SU-DHL-6 (cell line): ENCODE measurements around the gene FAAP100.

Experiments
- H2AFZ ChIP-seq: fragments of 200-600 bp; sonication (generic); 2 replicates; pipeline ENCODE4 v1.6.1; 2014; ENCODE audit warnings: low read depth, mild to moderate bottlenecking, moderate library complexity, mixed read lengths, antibody characterized with exemption, low read length; ENCODE audit not compliant: severe bottlenecking
- H3F3A ChIP-seq: fragments of 200-600 bp; shearing (Covaris generic); 2 replicates; pipeline ENCODE4 v1.6.0; 2016; ENCODE audit warnings: antibody characterized with exemption, mild to moderate bottlenecking; ENCODE audit not compliant: insufficient read depth
- H3K27ac ChIP-seq: fragments of 200-600 bp; sonication (generic); 2 replicates; pipeline ENCODE4 v1.5.1; 2016; ENCODE audit warnings: low read depth, mild to moderate bottlenecking, low read length, moderate library complexity, mixed read lengths
- H3K27me3 ChIP-seq: fragments of 200-600 bp; sonication (generic), shearing (Covaris generic); 2 replicates; pipeline ENCODE4 v1.6.0; 2014; ENCODE audit warnings: mild to moderate bottlenecking, low read length
- H3K36me3 ChIP-seq: fragments of 200-600 bp; sonication (generic); 2 replicates; pipeline ENCODE4 v1.6.1; 2014; ENCODE audit warnings: mild to moderate bottlenecking, low read length, mixed read lengths
- H3K4me2 ChIP-seq: fragments of 300-600, 200-600 bp; shearing (Covaris generic), sonication (generic); 2 replicates; pipeline ENCODE4 v1.6.0; 2014; ENCODE audit warnings: low read length, low read depth, mild to moderate bottlenecking; ENCODE audit not compliant: poor library complexity, severe bottlenecking
- H3K4me3 ChIP-seq: fragments of 200-600 bp; sonication (generic); 2 replicates; pipeline ENCODE4 v1.5.1; 2014; ENCODE audit warnings: antibody characterized with exemption, low read length, mild to moderate bottlenecking, mixed read lengths; ENCODE audit not compliant: insufficient read depth, poor library complexity, severe bottlenecking
- H3K79me2 ChIP-seq: fragments of 200-600 bp; sonication (generic); 2 replicates; pipeline ENCODE4 v1.6.1; 2014; ENCODE audit warnings: mild to moderate bottlenecking, low read length, moderate library complexity; ENCODE audit not compliant: insufficient read depth
- H3K9ac ChIP-seq: fragments of 200-600 bp; sonication (generic); 2 replicates; pipeline ENCODE4 v1.7.0; 2014; ENCODE audit warnings: mild to moderate bottlenecking, low read length
- H3K9me2 ChIP-seq: fragments of 200-600 bp; sonication (generic); replicated peaks from 2 replicates; pipeline ENCODE4 v1.6.1; 2014; ENCODE audit warnings: low read length; ENCODE audit not compliant: insufficient read depth
- H3K9me3 ChIP-seq: fragments of 200-600 bp; sonication (generic); 2 replicates; pipeline ENCODE4 v1.6.1; 2014; ENCODE audit warnings: low read length, mixed read lengths; ENCODE audit not compliant: insufficient read depth
- H4K20me1 ChIP-seq: fragments of 200-600 bp; sonication (generic); 2 replicates; pipeline ENCODE4 v1.6.1; 2014; ENCODE audit warnings: low read depth, mild to moderate bottlenecking, antibody characterized with exemption, low read length, moderate library complexity, mixed read lengths
- CTCF ChIP-seq: fragments of 200-600 bp; sonication (generic); IDR thresholded peaks from one replicate; pipeline ENCODE4 v1.5.1; 2017; ENCODE audit warnings: antibody characterized with exemption, mild to moderate bottlenecking, low read length, moderate library complexity; ENCODE audit not compliant: insufficient read depth, poor library complexity, severe bottlenecking
- EZH2phosphoT487 ChIP-seq: fragments of 200-600 bp; sonication (generic), shearing (Covaris generic); conservative IDR thresholded peaks from 2 replicates; pipeline ENCODE4 v1.6.1; 2018; ENCODE audit warnings: mild to moderate bottlenecking, antibody characterized with exemption, low read length, moderate library complexity, mixed read lengths

FAAP100 gene

GRCh38 chr17:81545160-81545949 lies 6.8 kb downstream of the FAAP100 start:
- no peak overlapping the region for H2AFZ ChIP-seq
- H3K79me2 ChIP-seq = no peaks in the 10 kb centered on the region
- no peak overlapping the region for H3K4me2 ChIP-seq
- no peak overlapping the region for H3K27ac ChIP-seq
- H3K9me3 ChIP-seq = no peaks in the 10 kb centered on the region
- no peaks in the 10 kb centered on the region for H3K9me2 ChIP-seq
- no peaks in the 10 kb centered on the region for H4K20me1 ChIP-seq
- H3K27me3 ChIP-seq = no peaks in the 10 kb centered on the region
- H3K9ac ChIP-seq = no peak overlapping the region
- no peaks in the 10 kb centered on the region for H3K36me3 ChIP-seq
- no peak overlapping the region for H3K4me3 ChIP-seq
- TF ChIP-seq EZH2phosphoT487 (no peak), CTCF (no peak)
- no peaks in the 10 kb centered on the region for H3F3A ChIP-seq

- Histone ChIP-seq H3K79me2 (no peaks in the 10 kb centered on the region), H3K9me3 (no peaks in the 10 kb centered on the region), H3K27ac (no peak overlapping the region), H3K27me3 (no peaks in the 10 kb centered on the region), H3K36me3 (no peaks in the 10 kb centered on the region), H3K9me2 (no peaks in the 10 kb centered on the region), H2AFZ (no peak overlapping the region), H3F3A (no peaks in the 10 kb centered on the region), H4K20me1 (no peaks in the 10 kb centered on the region), H3K4me3 (no peak overlapping the region), H3K4me2 (no peak overlapping the region), H3K9ac (no peak overlapping the region)
- TF ChIP-seq CTCF (no peak), EZH2phosphoT487 (no peak)
Measured at GRCh38 chr17:81544281-81544974, 7.7 kb downstream of the FAAP100 start.

- Histone ChIP-seq H3K4me3 (no peak overlapping the region), H3K9me3 (no peaks in the 10 kb centered on the region), H3K9me2 (no peaks in the 10 kb centered on the region), H2AFZ (no peak overlapping the region), H3K9ac (no peak overlapping the region), H3K79me2 (no peaks in the 10 kb centered on the region), H3K27ac (no peak overlapping the region), H4K20me1 (no peaks in the 10 kb centered on the region), H3K36me3 (no peaks in the 10 kb centered on the region), H3K4me2 (no peak overlapping the region), H3F3A (no peaks in the 10 kb centered on the region), H3K27me3 (no peaks in the 10 kb centered on the region)
- TF ChIP-seq CTCF (no peak), EZH2phosphoT487 (no peak)
Measured at GRCh38 chr17:81543756-81544155, 8.4 kb downstream of the FAAP100 start.
